ENCODE measurements around the gene THTPA.

The THTPA gene

DNA sequence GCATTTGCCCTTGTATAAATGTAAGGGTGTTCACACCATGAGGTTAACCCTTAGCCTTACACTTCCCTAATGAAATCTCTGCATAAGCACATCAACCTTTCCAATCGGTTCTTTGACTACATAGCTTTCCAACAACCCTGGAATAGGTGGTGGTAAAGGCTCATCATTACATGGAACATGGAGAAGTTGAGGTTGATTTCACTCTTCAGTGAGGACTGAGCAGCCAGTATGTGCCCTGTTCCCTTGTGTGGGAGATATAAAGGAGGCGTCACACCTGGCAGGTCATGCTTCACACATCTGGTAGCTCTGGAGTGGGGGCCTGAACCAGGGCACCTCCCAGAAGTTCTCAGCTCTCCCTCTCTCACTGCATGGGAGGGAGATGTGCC lies 44.2 kb downstream of the THTPA start:
- no peak for DNase-seq (ENCODE audit: low read depth)
- no peak overlapping the region for H3K4me3 ChIP-seq (ENCODE audit: low read depth, low read length)
- no peak for TF ChIP-seq CTCF (IDR thresholded peaks at IDR 0.05; ENCODE audit: low read depth, low read length, missing control alignments)
- in situ Hi-C loops (cut with HindIII; ENCODE audit: low sequenced_read_pairs) = no loop called here

GRCh38 chr14:23600806-23601205 lies 44.7 kb downstream of the THTPA start:
- no peak for TF ChIP-seq CTCF (IDR thresholded peaks at IDR 0.05; ENCODE audit: low read depth, low read length, missing control alignments)
- in situ Hi-C loops (cut with HindIII; ENCODE audit: low sequenced_read_pairs) = no loop called here
- DNase-seq (ENCODE audit: low read depth) = no peak

DNA sequence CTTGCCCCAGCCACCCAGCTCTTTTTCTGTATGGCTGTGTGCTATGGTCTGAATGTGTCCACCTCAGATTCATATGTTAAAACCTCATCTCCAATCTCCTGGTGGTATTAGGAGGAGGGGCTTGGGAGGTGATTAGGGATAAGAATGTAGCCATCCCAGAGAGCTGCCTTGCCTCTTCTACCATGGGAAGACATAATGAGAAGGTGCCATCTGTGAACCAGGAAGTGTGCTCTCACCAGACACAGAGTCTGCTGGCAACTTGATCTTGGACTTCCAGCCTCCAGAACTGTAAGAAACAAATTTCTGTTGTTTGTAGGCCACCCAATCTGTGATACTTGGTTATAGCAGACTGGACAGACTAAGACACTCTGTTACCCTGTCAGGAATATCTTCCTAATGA lies 45.4 kb downstream of the THTPA start:
- TF ChIP-seq CTCF (IDR thresholded peaks at IDR 0.05; ENCODE audit: low read depth, low read length, missing control alignments) = no peak
- in situ Hi-C loops (cut with HindIII; ENCODE audit: low sequenced_read_pairs) = no loop called here
- H3K4me3 ChIP-seq (ENCODE audit: low read depth, low read length) = no peak overlapping the region
- DNase-seq (ENCODE audit: low read depth) = no peak

More at GRCh38 chr14:23600806-23601205, 44.7 kb downstream of the THTPA start:
- no peak overlapping the region for H3K4me3 ChIP-seq (ENCODE audit: low read depth, low read length)

GRCh38 chr14:23601845-23602180 lies 45.7 kb downstream of the THTPA start:
- TF ChIP-seq CTCF (IDR thresholded peaks at IDR 0.05; ENCODE audit: low read depth, low read length, missing control alignments) = no peak
- DNase-seq (ENCODE audit: low read depth) = no peak

GRCh38 chr14:23602181-23603095 lies 46.4 kb downstream of the THTPA start:
- in situ Hi-C loops (cut with HindIII; ENCODE audit: low sequenced_read_pairs) = no loop called here
- no peak for TF ChIP-seq CTCF (IDR thresholded peaks at IDR 0.05; ENCODE audit: low read depth, low read length, missing control alignments)
- no peak overlapping the region for H3K4me3 ChIP-seq (ENCODE audit: low read depth, low read length)

More at GRCh38 chr14:23601845-23602180, 45.7 kb downstream of the THTPA start:
- in situ Hi-C loops (cut with HindIII; ENCODE audit: low sequenced_read_pairs) = no loop called here
- H3K4me3 ChIP-seq (ENCODE audit: low read depth, low read length) = no peak overlapping the region

GRCh38 chr14:23603103-23603502 lies 47.0 kb downstream of the THTPA start:
- no peak overlapping the region for H3K4me3 ChIP-seq (ENCODE audit: low read depth, low read length)
- DNase-seq (ENCODE audit: low read depth) = no peak
- in situ Hi-C loops (cut with HindIII; ENCODE audit: low sequenced_read_pairs) = no loop called here
- TF ChIP-seq CTCF (IDR thresholded peaks at IDR 0.05; ENCODE audit: low read depth, low read length, missing control alignments) = no peak

More at GRCh38 chr14:23602181-23603095, 46.4 kb downstream of the THTPA start:
- no peak for DNase-seq (ENCODE audit: low read depth)

All from astrocyte of the cerebellum (primary cell).